SK-N-SH treated with all-trans-retinoic acid at 6 μM for 48 hours (cell line): ENCODE results near the gene MCM9.
"Not testable (repeated sequence)": the region's sequence is repeated elsewhere in the genome, so short reads cannot be mapped to it uniquely, and the experiment has no call there.

ENCODE experiments used
- ATAC-seq: fragments of 200-7000 bp; cut with Tn5 transposase; 3 replicates; pipeline ENCODE4 v1.9.1; 2020; ENCODE audit warnings: mild to moderate bottlenecking, moderate library complexity
- ARNTL ChIP-seq: fragments of 450-650 bp; formaldehyde crosslinking; IDR thresholded peaks from 2 replicates; pipeline ENCODE4 v1.5.0; 2020; ENCODE audit warnings: low read depth, mild to moderate bottlenecking, moderate library complexity, borderline replicate concordance
- CREB5 ChIP-seq: fragments of 250-450 bp; sonication (Bioruptor Pico); IDR thresholded peaks from 2 replicates; pipeline ENCODE4 v1.5.1; 2020; ENCODE audit warnings: low read depth, mild to moderate bottlenecking, moderate library complexity
- ESRRG ChIP-seq: fragments of 250-450 bp; sonication (Bioruptor Pico); IDR thresholded peaks from 2 replicates; pipeline ENCODE4 v1.6.1; 2021; ENCODE audit warnings: mild to moderate bottlenecking
- GLIS3 ChIP-seq: fragments of 250-450 bp; sonication (Bioruptor Pico); IDR thresholded peaks from 2 replicates; pipeline ENCODE4 v1.5.0; 2020; ENCODE audit warnings: mild to moderate bottlenecking, moderate library complexity
- ISL1 ChIP-seq: fragments of 250-450 bp; sonication (Bioruptor Pico); IDR thresholded peaks from 2 replicates; pipeline ENCODE4 v2.1.2; 2022; ENCODE audit warnings: mild to moderate bottlenecking, moderate library complexity
- OSR1 ChIP-seq: fragments of 250-450 bp; sonication (Bioruptor Pico); IDR thresholded peaks from 2 replicates; pipeline ENCODE4 v1.8.0; 2022; ENCODE audit warnings: moderate library complexity, mild to moderate bottlenecking, inconsistent platforms
- PATZ1 ChIP-seq: fragments of 250-450 bp; sonication (Bioruptor Pico); IDR thresholded peaks from 2 replicates; pipeline ENCODE4 v1.8.0; 2020; ENCODE audit warnings: mild to moderate bottlenecking, moderate library complexity, borderline replicate concordance
- PPARA ChIP-seq: fragments of 250-450 bp; sonication (Bioruptor Pico); IDR thresholded peaks from 2 replicates; pipeline ENCODE4 v1.5.0; 2020; ENCODE audit warnings: mild to moderate bottlenecking, borderline replicate concordance
- RARB ChIP-seq: fragments of 250-450 bp; sonication (Bioruptor Pico); IDR thresholded peaks from 2 replicates; pipeline ENCODE4 v1.8.0; 2021; ENCODE audit warnings: mild to moderate bottlenecking, moderate library complexity
- SNAI2 ChIP-seq: fragments of 250-450 bp; sonication (Bioruptor Pico); IDR thresholded peaks from 2 replicates; pipeline ENCODE4 v1.5.0; 2020; ENCODE audit warnings: mild to moderate bottlenecking, moderate library complexity
- TCF4 ChIP-seq: fragments of 250-450 bp; sonication (Bioruptor Pico); IDR thresholded peaks from 2 replicates; pipeline ENCODE4 v1.8.0; 2021; ENCODE audit warnings: mild to moderate bottlenecking, moderate library complexity, borderline replicate concordance
- TOX ChIP-seq: fragments of 250-450 bp; sonication (Bioruptor Pico); IDR thresholded peaks from 2 replicates; pipeline ENCODE4 v1.8.0; 2021; ENCODE audit warnings: mild to moderate bottlenecking, moderate library complexity, borderline replicate concordance
- ZC3H10 ChIP-seq: fragments of 250-450 bp; sonication (Bioruptor Pico); IDR thresholded peaks from 2 replicates; pipeline ENCODE4 v1.5.1; 2021; ENCODE audit warnings: mild to moderate bottlenecking, moderate library complexity
- ZFP3 ChIP-seq: fragments of 250-450 bp; sonication (Bioruptor Pico); IDR thresholded peaks from 2 replicates; pipeline ENCODE4 v1.5.0; 2020; ENCODE audit warnings: mild to moderate bottlenecking, moderate library complexity
- ZFP30 ChIP-seq: fragments of 450-650 bp; formaldehyde crosslinking; IDR thresholded peaks from 2 replicates; pipeline ENCODE4 v1.5.0; 2022; ENCODE audit warnings: mild to moderate bottlenecking, moderate library complexity
- ZNF565 ChIP-seq: fragments of 450-650 bp; formaldehyde crosslinking; conservative IDR thresholded peaks from 2 replicates; pipeline ENCODE4 v1.5.0; 2020; ENCODE audit warnings: low read depth, mild to moderate bottlenecking, moderate library complexity
- ZNF70 ChIP-seq: fragments of 450-650 bp; formaldehyde crosslinking; IDR thresholded peaks from 2 replicates; pipeline ENCODE4 v1.5.0; 2020; ENCODE audit warnings: mild to moderate bottlenecking, moderate library complexity
- TF ChIP-seq, protein P1 (sequence below): fragments of 250-450 bp; sonication (Bioruptor Pico); IDR thresholded peaks from 2 replicates; pipeline ENCODE4 v1.5.1; 2021; ENCODE audit warnings: mild to moderate bottlenecking, moderate library complexity

The MCM9 gene

GRCh38 chr6:118804091-118804490 is 130.9 kb downstream of the MCM9 start (continued):
- TF ChIP-seq CREB5 (CRISPR knock-in tag) (no peak), GLIS3 (CRISPR knock-in tag) (no peak), ARNTL (no peak), ISL1 (CRISPR knock-in tag) (no peak), ZC3H10 (CRISPR knock-in tag) (no peak), SNAI2 (CRISPR knock-in tag) (no peak), RARB (no peak)

DNA sequence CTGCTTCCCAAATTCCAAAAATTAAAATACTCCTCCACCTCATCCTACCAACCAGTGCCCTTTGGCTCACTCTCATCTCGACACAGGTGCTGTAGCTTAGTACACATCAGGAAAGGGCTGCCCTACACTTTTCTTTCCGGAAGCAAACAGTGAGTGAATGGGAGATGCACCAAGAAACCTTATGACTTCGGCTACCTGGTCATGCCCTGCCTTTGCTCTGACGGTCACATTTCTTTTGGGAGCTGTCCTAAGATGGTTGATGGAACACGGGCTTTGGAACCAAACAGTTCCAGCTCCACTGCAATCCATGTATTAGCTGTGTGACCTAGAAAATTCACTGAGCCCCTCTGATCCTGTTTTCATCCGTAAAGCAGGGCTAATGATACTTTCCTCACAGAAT is 133.7 kb downstream of the MCM9 start:
- ATAC-seq, result no peak
- no peak for TF ChIP-seq TCF4 (CRISPR knock-in tag)
- TF ChIP-seq GLIS3 (CRISPR knock-in tag), result no peak
- TF ChIP-seq RARB, result no peak
- no peak for TF ChIP-seq OSR1 (CRISPR knock-in tag)

DNA sequence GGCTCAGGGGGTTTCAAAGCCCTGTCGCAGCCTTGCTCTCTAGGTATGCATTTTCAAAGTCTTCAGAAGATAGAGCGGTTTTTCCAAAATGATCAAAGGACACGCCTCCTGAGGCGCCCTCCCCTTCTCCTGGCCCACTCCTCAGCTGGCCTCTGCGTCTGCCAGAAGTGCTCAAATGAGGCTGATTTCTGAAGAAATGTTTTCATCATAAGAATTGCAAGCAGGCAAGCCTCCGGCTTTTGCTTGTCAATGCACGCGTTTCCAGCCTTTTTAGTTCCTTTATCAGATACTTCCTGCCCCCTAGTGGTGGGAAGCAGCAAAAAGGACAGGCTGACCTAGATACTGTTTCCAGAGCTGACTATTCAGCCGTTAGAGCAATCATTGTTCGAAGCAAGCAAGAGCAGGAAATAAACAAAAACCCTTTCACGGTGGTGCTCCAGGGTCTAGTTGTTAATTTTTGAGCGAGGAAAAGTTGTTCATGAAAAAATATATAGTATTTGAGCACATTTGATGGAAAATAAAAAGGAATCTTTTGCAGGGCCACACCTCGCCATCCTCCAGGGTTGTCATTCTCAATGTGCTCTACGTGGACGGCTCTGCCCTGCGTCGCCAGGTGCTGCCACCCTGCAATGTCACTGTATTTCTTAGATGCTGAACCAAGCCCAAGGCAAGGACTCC is 134.4 kb downstream of the MCM9 start:
- TF ChIP-seq ZFP30 (CRISPR knock-in tag) (no peak), ESRRG (CRISPR knock-in tag) (no peak), PATZ1 (CRISPR knock-in tag) (no peak), TCF4 (CRISPR knock-in tag) (no peak), ISL1 (CRISPR knock-in tag) (no peak), OSR1 (CRISPR knock-in tag) (no peak)
- ATAC-seq, result peak; percentile 99

DNA sequence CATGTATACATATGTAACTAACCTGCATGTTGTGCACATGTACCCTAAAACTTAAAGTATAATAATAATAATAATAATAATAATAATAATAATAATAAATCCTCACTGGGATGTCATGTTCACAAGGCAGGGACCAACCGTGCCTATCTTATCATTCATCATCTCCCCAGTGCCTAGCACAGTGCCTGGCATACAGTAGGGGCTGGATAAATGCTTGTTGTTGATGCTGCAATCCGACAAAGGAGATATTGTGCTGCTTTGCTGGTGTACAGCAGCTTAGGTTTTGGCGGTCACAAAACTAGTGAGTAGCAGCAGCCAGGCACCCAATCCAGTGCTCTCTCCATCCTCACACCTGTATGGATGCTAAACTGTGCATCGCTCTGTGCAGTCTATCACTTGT is 135.1 kb downstream of the MCM9 start:
- TF ChIP-seq ZFP3 (no peak), ESRRG (CRISPR knock-in tag) (no peak), ZNF70 (no peak), TOX (CRISPR knock-in tag) (no peak), CREB5 (CRISPR knock-in tag) (no peak), ZFP30 (CRISPR knock-in tag) (no peak), ZC3H10 (CRISPR knock-in tag) (no peak), GLIS3 (CRISPR knock-in tag) (no peak), SNAI2 (CRISPR knock-in tag) (no peak), PPARA (CRISPR knock-in tag) (no peak), OSR1 (CRISPR knock-in tag) (no peak)
- TF ChIP-seq, protein P1, sequence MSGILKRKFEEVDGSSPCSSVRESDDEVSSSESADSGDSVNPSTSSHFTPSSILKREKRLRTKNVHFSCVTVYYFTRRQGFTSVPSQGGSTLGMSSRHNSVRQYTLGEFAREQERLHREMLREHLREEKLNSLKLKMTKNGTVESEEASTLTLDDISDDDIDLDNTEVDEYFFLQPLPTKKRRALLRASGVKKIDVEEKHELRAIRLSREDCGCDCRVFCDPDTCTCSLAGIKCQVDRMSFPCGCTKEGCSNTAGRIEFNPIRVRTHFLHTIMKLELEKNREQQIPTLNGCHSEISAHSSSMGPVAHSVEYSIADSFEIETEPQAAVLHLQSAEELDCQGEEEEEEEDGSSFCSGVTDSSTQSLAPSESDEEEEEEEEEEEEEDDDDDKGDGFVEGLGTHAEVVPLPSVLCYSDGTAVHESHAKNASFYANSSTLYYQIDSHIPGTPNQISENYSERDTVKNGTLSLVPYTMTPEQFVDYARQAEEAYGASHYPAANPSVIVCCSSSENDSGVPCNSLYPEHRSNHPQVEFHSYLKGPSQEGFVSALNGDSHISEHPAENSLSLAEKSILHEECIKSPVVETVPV (CRISPR knock-in tag), result no peak
- no peak; the same call in 2 of the 3 replicates for ATAC-seq

- ATAC-seq, result not testable (repeated sequence)
These were observed 138.4 kb downstream of the MCM9 start for GRCh38 chr6:118796548-118796947.

- TF ChIP-seq, protein P1 (CRISPR knock-in tag), result no peak
- no peak for TF ChIP-seq ZNF565 (CRISPR knock-in tag)
- no peak for TF ChIP-seq PATZ1 (CRISPR knock-in tag)
- no peak for ATAC-seq
These were observed 143.5 kb downstream of the MCM9 start for GRCh38 chr6:118791499-118791898.
